Endothelial cell of umbilical vein (primary cell): Measurements from ENCODE around the gene C1orf185. TPM values are rescaled to one million over a fixed set of nuclear protein-coding genes. Genes with fewer than 3 reads are reported as not detected.

Experiments used
- BruUV-seq: library from RNA; stranded (reverse); fragments of 400-500 nt; replicated peaks from 2 replicates; lab custom pipeline; 2021; lab: Mats Ljungman, UMichigan
- CTCF ChIA-PET: fragments of 300-600, 350-600 bp; sonication (Branson Sonifier 250); formaldehyde crosslinking; loops from one replicate; lab custom pipeline; 2021; ENCODE audit warnings: antibody characterized with exemption, inconsistent platforms; lab: Charles Lee
- POLR2A ChIA-PET: fragments of 300-600, 350-600 bp; sonication (Branson Sonifier 250); formaldehyde crosslinking; loops from one replicate; lab custom pipeline; 2021; ENCODE audit warnings: antibody characterized with exemption, inconsistent platforms; lab: Charles Lee
- DNase-seq: peaks from one replicate; pipeline ENCODE4 v3.0.0-alpha.2; 2011; ENCODE audit warnings: low read depth, low spot score
- FAIRE-seq: peaks from 2 replicates; lab custom pipeline; 2011; peaks lifted over from hg19 to GRCh38; lab: Jason Lieb, UNC
- H2AFZ ChIP-seq: 2 replicates; pipeline ENCODE4 v1.6.0; 2012; ENCODE audit warnings: low read depth, low read length, control low read depth, inconsistent platforms
- H3K27ac ChIP-seq: 2 replicates; pipeline ENCODE4 v1.5.1; 2011; ENCODE audit warnings: low read depth, mild to moderate bottlenecking, control low read depth, low read length, moderate library complexity; ENCODE audit not compliant: insufficient read depth
- H3K27me3 ChIP-seq, 2 experiments: 2 replicates each; pipeline versions ENCODE4 v1.6.0 to v1.6.1; 2011; ENCODE audit warnings: low read length in 2 of 2, mixed read lengths in 1 of 2; ENCODE audit not compliant: control insufficient read depth in 2 of 2, insufficient read depth in 2 of 2
- H3K36me3 ChIP-seq, 2 experiments: 2 replicates in 1 of 2; 3 replicates in 1 of 2; pipeline ENCODE4 v1.5.1; 2011; ENCODE audit warnings: low read length in 2 of 2, mild to moderate bottlenecking in 1 of 2, moderate library complexity in 1 of 2; ENCODE audit not compliant: control insufficient read depth in 2 of 2, insufficient read depth in 2 of 2; ENCODE audit errors: extremely low read depth in 1 of 2
- H3K4me1 ChIP-seq: 3 replicates; pipeline ENCODE4 v1.5.1; 2011; ENCODE audit warnings: mild to moderate bottlenecking, low read length; ENCODE audit not compliant: control insufficient read depth, insufficient read depth; ENCODE audit errors: extremely low read depth
- H3K4me2 ChIP-seq: 2 replicates; pipeline ENCODE4 v1.6.1; 2011; ENCODE audit warnings: low read length, control low read depth, mixed read lengths; ENCODE audit not compliant: insufficient read depth
- H3K4me3 ChIP-seq, 3 experiments: fragments of 200-600 bp in 1 of 3; sonication (generic), shearing (Covaris generic) in 1 of 3; replicated peaks in 1 of 3; 2 replicates each; pipeline ENCODE4 v1.5.1; 2011 to 2016; ENCODE audit warnings: control low read depth in 3 of 3, low read length in 3 of 3, mild to moderate bottlenecking in 2 of 3, inconsistent platforms in 1 of 3, low read depth in 1 of 3, moderate library complexity in 1 of 3; ENCODE audit not compliant: insufficient read depth in 1 of 3
- H3K79me2 ChIP-seq: 2 replicates; pipeline ENCODE4 v1.6.0; 2012; ENCODE audit warnings: low read length, inconsistent platforms; ENCODE audit not compliant: control insufficient read depth, insufficient read depth
- H3K9ac ChIP-seq: replicated peaks from 2 replicates; pipeline ENCODE3; 2011; ENCODE audit warnings: low read length, control low read depth; ENCODE audit not compliant: insufficient read depth; ENCODE audit errors: extremely low read depth
- H3K9me1 ChIP-seq: replicated peaks from 3 replicates; pipeline ENCODE4 v1.6.0; 2011; ENCODE audit warnings: mild to moderate bottlenecking, low read length; ENCODE audit not compliant: control insufficient read depth, insufficient read depth; ENCODE audit errors: extremely low read depth
- H3K9me3 ChIP-seq: replicated peaks from 2 replicates; pipeline ENCODE4 v1.5.1; 2012; ENCODE audit warnings: low read length, inconsistent platforms; ENCODE audit not compliant: control insufficient read depth, insufficient read depth
- H4K20me1 ChIP-seq: replicated peaks from 2 replicates; pipeline ENCODE3; 2011; ENCODE audit warnings: mild to moderate bottlenecking, low read length; ENCODE audit not compliant: control insufficient read depth, insufficient read depth; ENCODE audit errors: extremely low read depth
- CTCF ChIP-seq, 2 donors: IDR thresholded peaks; 1 replicate in 1 of 2; 2 replicates in 1 of 2; pipeline ENCODE4 v1.5.1; 2011; ENCODE audit warnings: low read length in 2 of 2, mild to moderate bottlenecking in 2 of 2, moderate library complexity in 2 of 2, control low read depth in 1 of 2, inconsistent platforms in 1 of 2, low read depth in 1 of 2; ENCODE audit not compliant: insufficient read depth in 1 of 2; ENCODE audit errors: extremely low read depth in 1 of 2
- EZH2 ChIP-seq: IDR thresholded peaks from 2 replicates; pipeline ENCODE4 v1.6.1; 2012; ENCODE audit warnings: borderline replicate concordance, low read depth, mild to moderate bottlenecking, moderate library complexity, low read length, inconsistent platforms; ENCODE audit not compliant: severe bottlenecking
- FOS ChIP-seq: IDR thresholded peaks from 2 replicates; pipeline ENCODE4 v1.6.1; 2011; ENCODE audit warnings: mild to moderate bottlenecking, low read length, moderate library complexity, borderline replicate concordance; ENCODE audit not compliant: insufficient read depth
- GATA2 ChIP-seq: IDR thresholded peaks from 2 replicates; pipeline ENCODE4 v1.7.0; 2011; ENCODE audit warnings: low read depth, mild to moderate bottlenecking, moderate library complexity, mixed read lengths, low read length; ENCODE audit not compliant: insufficient read length, insufficient read depth
- JUN ChIP-seq: IDR thresholded peaks from 2 replicates; pipeline ENCODE4 v1.6.1; 2011; ENCODE audit warnings: borderline replicate concordance, low read depth; ENCODE audit not compliant: insufficient read length, insufficient read depth
- MYC ChIP-seq: IDR thresholded peaks from one replicate; pipeline ENCODE4 v1.6.1; 2011; ENCODE audit warnings: mild to moderate bottlenecking, low read depth, low read length
- POLR2A ChIP-seq: IDR thresholded peaks from 2 replicates; pipeline ENCODE4 v1.6.1; 2012; ENCODE audit warnings: low read depth, mild to moderate bottlenecking, control low read depth, low read length
- POLR2AphosphoS5 ChIP-seq: IDR thresholded peaks from 2 replicates; pipeline ENCODE4 v1.6.1; 2012; ENCODE audit warnings: low read depth, mild to moderate bottlenecking, control low read depth, low read length, moderate library complexity; ENCODE audit not compliant: insufficient read depth
- dilution Hi-C: fragments of 300-500 bp; cut with MboI; formaldehyde crosslinking; loops from one replicate; pipeline ENCODE4 v1.15.0; 2019; ENCODE audit warnings: low sequenced_read_pairs; ENCODE audit not compliant: extremely low pct_ligation_motif_present
- intact Hi-C: fragments of 100-400 bp; cut with micrococcal nuclease; formaldehyde crosslinking; loops from one replicate; pipeline ENCODE4 v1.10.0; 2022
- polyA plus RNA-seq, 4 experiments: library from polyadenylated mRNA; depleted of rRNA in 3 of 4; stranded (reverse) in 3 of 4; unstranded in 1 of 4; fragments of >200 nt; gene quantifications; 2 replicates each; pipeline versions ENCODE4 v1.2.1 to v1.2.3, GENCODE V29; 2011 to 2012; ENCODE audit warnings: missing spikeins in 1 of 4
- total RNA-seq: library from RNA; stranded (reverse); gene quantifications from 2 replicates; pipeline ENCODE4 v1.2.3, GENCODE V29; 2021
- TF ChIP-seq, protein P1 (sequence below): IDR thresholded peaks from 2 replicates; pipeline ENCODE4 v1.6.1; 2011; ENCODE audit not compliant: insufficient read depth, insufficient read length

The C1orf185 gene
- total and polyA plus RNA-seq, 2 donors (not counting 3 experiments of a cell fraction or from before 2014, with no cell fraction given), result not detected

DNA sequence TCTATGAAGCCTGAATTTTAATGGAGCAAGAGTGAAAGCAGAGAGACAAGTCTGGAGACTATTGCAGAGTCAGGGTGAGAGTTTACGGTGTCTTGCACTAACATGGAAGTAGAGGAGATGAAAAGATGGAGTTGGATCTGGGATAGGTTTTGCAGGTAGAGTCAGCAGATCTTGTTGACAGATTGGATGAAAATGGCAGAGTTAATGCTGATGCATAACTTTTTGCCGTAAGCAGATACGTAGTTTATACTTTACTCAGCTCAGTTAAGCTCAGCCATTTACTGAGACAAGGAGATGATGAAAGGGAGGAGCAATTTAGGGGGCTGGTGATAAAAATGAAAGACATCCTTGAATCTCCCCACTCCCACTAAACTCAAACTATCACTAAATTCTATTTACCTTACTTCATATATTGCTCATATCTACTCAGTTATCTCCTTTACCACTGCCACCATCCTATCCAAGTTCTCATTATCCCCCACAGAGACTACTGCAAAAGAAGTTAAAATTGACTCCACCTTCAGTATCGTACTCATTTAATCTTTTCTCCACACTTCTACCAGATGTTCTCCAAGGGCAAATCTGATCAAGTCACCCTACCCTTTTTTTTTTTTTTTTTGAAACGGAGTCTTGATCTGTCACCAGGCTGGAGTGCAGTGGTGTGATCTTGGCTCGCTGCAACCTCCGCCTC lies 13.8 kb downstream of the C1orf185 start:
- dilution Hi-C loops (no loop called here), intact Hi-C loops (no loop called here)
- CTCF ChIA-PET, result no interaction called here
- Histone ChIP-seq H2AFZ (no peak overlapping the region), H3K9me1 (no peaks in the 10 kb centered on the region), H3K27ac (no peak overlapping the region), H3K9ac (no peak overlapping the region), H4K20me1 (no peaks in the 10 kb centered on the region), H3K79me2 (no peaks in the 10 kb centered on the region), H3K4me2 (no peak overlapping the region), H3K27me3 (peaks cover 1 to 21% of the 10 kb centered on the region in 2 experiments), H3K36me3 (no peaks in the 10 kb centered on the region), H3K9me3 (no peaks in the 10 kb centered on the region), H3K4me1 (no peaks in the 10 kb centered on the region), H3K4me3 (no peak overlapping the region)
- POLR2A ChIA-PET, result no interaction called here
- no TSS peak for BruUV-seq
- FAIRE-seq, result no peak
- TF ChIP-seq GATA2 (no peak), JUN (no peak), FOS (no peak), MYC (no peak), POLR2A (no peak), POLR2AphosphoS5 (no peak), EZH2 (no peak), CTCF (IDR thresholded peaks at IDR 0.05; ENCODE audit: extremely low read depth in 1 of 2, insufficient read depth in 1 of 2, low read depth in 1 of 2, low read length in 2 of 2) (no peak)
- TF ChIP-seq, protein P1, sequence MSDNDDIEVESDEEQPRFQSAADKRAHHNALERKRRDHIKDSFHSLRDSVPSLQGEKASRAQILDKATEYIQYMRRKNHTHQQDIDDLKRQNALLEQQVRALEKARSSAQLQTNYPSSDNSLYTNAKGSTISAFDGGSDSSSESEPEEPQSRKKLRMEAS, result no peak
- no peak for DNase-seq
